Mucosa of rectum (tissue), 2 donors: ENCODE data around the gene PTPN7.
"Not testable (repeated sequence)": the region's sequence is repeated elsewhere in the genome, so short reads cannot be mapped to it uniquely, and the experiment has no call there.

Experiments used
- H3K27ac ChIP-seq, 2 donors: one replicate each; pipeline ENCODE4 v1.7.0; 2013; ENCODE audit warnings: inconsistent platforms in 2 of 2, low read depth in 2 of 2, low read length in 2 of 2
- H3K27me3 ChIP-seq, 2 donors: one replicate each; pipeline ENCODE4 v1.7.0; 2013; ENCODE audit warnings: low read length in 2 of 2; ENCODE audit not compliant: control insufficient read depth in 2 of 2, insufficient read depth in 2 of 2
- H3K36me3 ChIP-seq, 2 donors: one replicate each; pipeline ENCODE4 v1.7.0; 2013; ENCODE audit warnings: low read length in 2 of 2; ENCODE audit not compliant: control insufficient read depth in 2 of 2, insufficient read depth in 2 of 2
- H3K4me1 ChIP-seq, 2 donors: one replicate each; pipeline ENCODE4 v1.7.0; 2013; ENCODE audit warnings: low read length in 2 of 2, mild to moderate bottlenecking in 1 of 2; ENCODE audit not compliant: control insufficient read depth in 2 of 2, insufficient read depth in 2 of 2
- H3K4me3 ChIP-seq, 2 donors: one replicate each; pipeline ENCODE4 v1.7.0; 2013; ENCODE audit warnings: low read length in 2 of 2
- H3K9ac ChIP-seq, 2 donors: one replicate each; pipeline ENCODE4 v1.7.0; 2013; ENCODE audit warnings: low read length in 2 of 2, low read depth in 1 of 2, mild to moderate bottlenecking in 1 of 2
- H3K9me3 ChIP-seq, 2 donors: one replicate each; pipeline ENCODE4 v1.7.0; 2013; ENCODE audit warnings: low read length in 2 of 2; ENCODE audit not compliant: control insufficient read depth in 2 of 2
- donor health status: healthy.
- donor health status: Normal muscosa, but diverticular disease.

Gene PTPN7

GRCh38 chr1:202151045-202151444 is 9.4 kb downstream of the PTPN7 start:
- H3K4me1 ChIP-seq, result peaks cover 0 to 8% of the 10 kb centered on the region in 2 donors
- peaks cover 0 to 9% of the 10 kb centered on the region in 2 donors for H3K36me3 ChIP-seq
- H3K9ac ChIP-seq, result no peak overlapping the region
- no peaks in the 10 kb centered on the region for H3K27me3 ChIP-seq
- H3K27ac ChIP-seq, result no peak overlapping the region
- H3K9me3 ChIP-seq, result no peaks in the 10 kb centered on the region
- no peak overlapping the region for H3K4me3 ChIP-seq

DNA sequence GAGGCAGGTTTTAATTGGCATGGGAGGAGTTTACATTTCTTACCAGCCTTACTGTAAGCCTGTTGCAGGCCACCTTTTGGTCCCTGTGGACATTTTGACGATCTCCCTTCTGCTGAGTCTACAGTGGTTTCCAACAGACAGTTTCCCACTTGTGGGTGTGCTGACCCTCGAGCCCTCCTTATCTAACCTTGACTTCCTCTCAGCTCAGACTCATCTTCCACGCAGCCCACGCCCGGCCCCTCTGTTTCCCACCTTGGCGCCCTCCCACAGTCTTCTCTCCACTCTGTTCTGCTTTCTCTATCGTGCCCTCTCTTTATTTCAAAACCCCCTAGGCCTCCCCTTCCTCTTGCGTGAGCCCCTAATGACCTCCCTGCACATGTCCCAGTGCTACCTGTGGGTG is 9.8 kb downstream of the PTPN7 start:
- Histone ChIP-seq H3K36me3 (peaks cover 0 to 9% of the 10 kb centered on the region in 2 donors), H3K4me1 (peaks cover 0 to 8% of the 10 kb centered on the region in 2 donors), H3K9me3 (no peaks in the 10 kb centered on the region), H3K27ac (no peak overlapping the region), H3K27me3 (no peaks in the 10 kb centered on the region), H3K9ac (no peak overlapping the region), H3K4me3 (no peak overlapping the region)

DNA sequence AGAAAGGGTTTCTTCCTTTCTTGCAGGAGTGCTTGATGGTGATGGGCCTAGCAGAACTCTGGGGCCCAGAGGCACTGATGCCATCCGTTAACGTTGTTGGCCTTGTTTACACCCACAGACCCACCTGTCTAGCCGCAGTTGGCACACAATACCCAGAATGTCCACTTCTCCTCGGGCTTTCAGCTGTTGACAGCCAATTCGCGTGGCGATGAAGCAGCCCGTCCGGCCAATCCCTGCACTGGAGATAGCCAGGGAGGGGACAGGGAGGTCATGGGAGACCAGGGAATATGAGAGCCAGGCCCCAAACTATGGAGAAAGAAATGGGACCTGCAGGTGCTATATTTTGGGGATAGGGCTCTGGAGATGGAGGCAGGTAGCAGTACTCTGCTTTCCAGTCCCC is 10.2 kb downstream of the PTPN7 start:
- Histone ChIP-seq H3K27ac (no peak overlapping the region), H3K36me3 (peaks cover 0 to 9% of the 10 kb centered on the region in 2 donors), H3K9me3 (no peaks in the 10 kb centered on the region), H3K4me1 (peaks cover 0 to 7% of the 10 kb centered on the region in 2 donors), H3K27me3 (no peaks in the 10 kb centered on the region), H3K9ac (no peak overlapping the region), H3K4me3 (no peak overlapping the region)

GRCh38 chr1:202149566-202149965 is 10.8 kb downstream of the PTPN7 start:
- Histone ChIP-seq H3K9ac (no peak overlapping the region), H3K27me3 (no peaks in the 10 kb centered on the region), H3K9me3 (no peaks in the 10 kb centered on the region), H3K36me3 (peaks cover 0 to 9% of the 10 kb centered on the region in 2 donors), H3K27ac (no peak overlapping the region), H3K4me3 (no peak overlapping the region), H3K4me1 (peaks cover 5 to 6% of the 10 kb centered on the region in 2 donors)

DNA sequence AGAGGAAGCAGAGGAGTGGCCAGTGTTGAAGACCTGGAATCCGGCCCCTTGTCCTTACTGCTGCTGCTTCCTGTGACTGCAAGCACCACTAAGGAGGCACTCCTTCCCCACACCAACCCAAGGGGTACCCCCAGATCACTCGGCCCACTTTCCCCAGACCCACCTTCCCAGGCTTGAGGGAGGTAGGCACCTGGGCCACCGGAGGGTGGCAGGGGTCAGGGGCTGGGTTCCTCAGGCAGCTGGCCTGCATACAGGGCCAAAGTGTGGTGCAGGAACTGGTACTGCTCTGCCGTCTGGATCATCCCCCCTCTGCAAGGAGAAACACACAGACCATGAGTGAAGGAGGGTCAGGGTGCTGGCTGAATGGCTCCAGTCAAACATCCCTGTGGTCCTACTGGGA is 12.0 kb downstream of the PTPN7 start:
- Histone ChIP-seq H3K9ac (no peak overlapping the region), H3K36me3 (peaks cover 0 to 9% of the 10 kb centered on the region in 2 donors), H3K9me3 (no peaks in the 10 kb centered on the region), H3K27ac (no peak overlapping the region), H3K27me3 (no peaks in the 10 kb centered on the region), H3K4me1 (peaks cover 5 to 6% of the 10 kb centered on the region in 2 donors), H3K4me3 (no peak overlapping the region)

- Histone ChIP-seq H3K27ac (no peak overlapping the region), H3K27me3 (no peaks in the 10 kb centered on the region), H3K36me3 (peaks cover 0 to 6% of the 10 kb centered on the region in 2 donors)
These were observed 13.4 kb downstream of the PTPN7 start for GRCh38 chr1:202146993-202147392.

DNA sequence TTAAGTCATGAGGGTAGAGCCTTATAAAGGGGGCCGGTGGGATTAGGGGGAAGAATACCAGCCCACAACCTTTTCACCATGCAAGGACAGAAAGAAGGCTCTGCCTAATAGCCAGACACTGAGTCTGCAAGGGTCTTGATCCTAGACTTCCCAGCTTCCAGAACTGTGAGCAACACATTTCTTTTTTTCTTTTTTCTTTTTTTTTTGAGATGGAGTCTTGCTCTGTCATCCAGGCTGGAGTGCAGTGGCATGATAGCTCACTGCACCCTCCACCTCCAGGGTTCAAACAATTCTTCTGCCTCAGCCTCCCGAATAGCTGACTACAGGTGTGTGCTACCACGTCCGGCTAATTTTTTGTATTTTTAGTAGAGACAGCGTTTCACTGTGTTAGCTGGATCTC is 14.1 kb downstream of the PTPN7 start:
- Histone ChIP-seq H3K9ac (no peak overlapping the region), H3K27ac (no peak overlapping the region), H3K9me3 (no peaks in the 10 kb centered on the region)

More at GRCh38 chr1:202146993-202147392, 13.4 kb downstream of the PTPN7 start:
- H3K4me3 ChIP-seq, result no peak overlapping the region
- H3K4me1 ChIP-seq, result peaks cover 12 to 14% of the 10 kb centered on the region in 2 donors
- no peaks in the 10 kb centered on the region for H3K9me3 ChIP-seq
- H3K9ac ChIP-seq, result no peak overlapping the region

DNA sequence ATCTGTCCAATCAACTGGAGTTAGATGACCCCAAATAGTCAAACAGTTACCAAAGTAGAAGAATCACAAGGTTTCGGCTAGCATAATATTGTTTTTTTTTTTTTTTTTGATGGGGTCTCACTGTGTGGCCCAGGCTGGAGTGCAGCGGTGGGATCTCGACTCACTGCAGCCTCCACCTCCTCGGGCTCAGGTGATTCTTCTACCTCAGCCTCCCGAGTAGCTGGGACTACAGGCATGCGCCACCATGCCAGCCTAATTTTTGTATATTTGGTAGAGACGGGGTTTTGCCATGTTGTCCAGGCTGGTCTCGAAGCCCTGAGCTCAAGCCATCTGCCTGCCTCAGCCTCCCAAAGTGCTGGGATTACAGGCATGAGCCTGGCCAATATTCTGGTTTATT is 14.7 kb downstream of the PTPN7 start:
- H3K27me3 ChIP-seq, H3K9ac ChIP-seq, H3K27ac ChIP-seq, H3K4me3 ChIP-seq, H3K9me3 ChIP-seq, H3K36me3 ChIP-seq: not testable (repeated sequence)
- peaks cover 12 to 14% of the 10 kb centered on the region in 2 donors for H3K4me1 ChIP-seq

More for the DNA sequence above, 14.1 kb downstream of the PTPN7 start:
- Histone ChIP-seq H3K4me3 (no peak overlapping the region), H3K36me3 (peaks cover 0 to 6% of the 10 kb centered on the region in 2 donors), H3K27me3 (no peaks in the 10 kb centered on the region), H3K4me1 (peaks cover 12 to 14% of the 10 kb centered on the region in 2 donors)

DNA sequence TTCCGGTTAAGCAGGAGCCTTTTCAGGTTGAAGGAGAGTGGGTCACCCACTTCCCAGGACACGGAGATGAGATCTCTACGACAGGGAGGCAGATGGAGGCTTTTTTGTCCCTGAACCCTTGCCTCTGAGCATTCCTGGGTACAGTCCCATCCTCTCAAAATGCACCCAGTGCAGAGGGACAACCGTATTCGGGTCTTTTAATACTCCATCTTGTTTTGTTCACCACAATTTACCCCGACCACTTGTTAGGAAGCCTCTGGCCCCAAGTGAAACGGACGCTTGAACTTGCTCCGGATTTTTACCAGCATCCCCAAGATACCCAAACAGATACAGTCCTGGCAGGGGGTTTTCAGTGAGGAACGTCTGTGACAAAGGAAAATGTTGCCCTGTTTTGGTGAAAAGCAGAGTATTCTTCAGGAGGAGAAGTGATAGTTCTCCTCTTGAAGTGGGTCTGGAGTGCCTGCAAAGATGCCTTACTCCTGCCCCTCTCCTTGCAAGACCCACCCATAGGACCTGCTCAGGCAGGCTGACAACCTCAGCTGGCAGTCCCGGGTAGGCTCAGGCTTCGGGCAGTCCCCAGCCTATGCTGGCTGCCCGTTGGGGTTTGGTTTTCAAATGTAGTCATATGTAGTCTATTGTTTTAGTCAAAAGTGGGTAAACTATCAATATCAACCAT is 15.2 kb downstream of the PTPN7 start:
- no peaks in the 10 kb centered on the region for H3K9me3 ChIP-seq
- H3K27ac ChIP-seq, result peak overlapping the region in 1 of 2 donors; percentile 75
- H3K27me3 ChIP-seq, result no peaks in the 10 kb centered on the region
- H3K9ac ChIP-seq, result peak overlapping the region; percentile 73 to 77
- peaks cover 12 to 14% of the 10 kb centered on the region in 2 donors for H3K4me1 ChIP-seq
- peak overlapping the region; percentile 65 to 74 for H3K4me3 ChIP-seq
- no peaks in the 10 kb centered on the region for H3K36me3 ChIP-seq

DNA sequence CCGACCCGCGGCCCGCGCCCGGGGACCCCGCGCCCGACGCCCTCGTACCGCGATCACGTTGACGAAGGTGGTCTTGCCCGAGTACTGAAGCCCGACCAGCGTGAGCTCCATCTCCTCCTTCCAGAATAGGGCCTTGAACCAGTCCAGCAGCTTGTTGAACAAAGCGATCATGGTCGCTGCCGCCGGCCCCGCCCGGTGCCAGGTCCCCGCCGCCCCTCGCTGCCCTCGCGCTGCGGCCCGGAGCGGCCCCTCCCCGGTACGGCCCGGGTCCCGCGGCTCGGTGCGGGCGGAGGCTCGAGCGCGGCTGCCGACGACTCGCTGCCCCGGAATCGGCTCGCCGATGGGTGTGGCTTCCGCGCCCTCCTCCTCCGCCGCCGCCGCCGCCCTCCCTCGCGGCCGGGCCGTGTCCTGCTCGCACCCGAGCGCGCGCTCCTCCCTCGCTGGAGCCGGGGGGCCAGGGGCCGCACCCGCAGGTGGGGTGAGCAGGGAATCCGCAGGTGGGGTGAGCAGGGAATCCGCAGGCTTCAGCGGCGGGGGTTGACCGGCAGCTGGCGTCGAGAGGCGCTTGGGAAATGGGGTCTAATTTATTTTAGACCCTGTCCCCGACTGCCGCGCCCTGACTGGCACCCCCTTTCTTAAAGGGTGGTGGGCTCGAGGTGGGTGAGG is 15.9 kb downstream of the PTPN7 start, which contains the start of gene ARL8A:
Gene ARL8A, minus strand, starts transcription at position 336 of the 666 bp plus-strand sequence. Its CDS starts 165 bp downstream, at position 171.
- H3K9me3 ChIP-seq, result no peaks in the 10 kb centered on the region
- H3K27ac ChIP-seq, result peak within 1 kb of the TSS; percentile 53 to 75
- H3K36me3 ChIP-seq, result no peaks in the 10 kb centered on the region
- H3K27me3 ChIP-seq, result no peaks in the 10 kb centered on the region
- H3K9ac ChIP-seq, result peak within 1 kb of the TSS; percentile 73 to 90
- peaks cover 12 to 14% of the 10 kb centered on the region in 2 donors for H3K4me1 ChIP-seq
- H3K4me3 ChIP-seq, result peak within 1 kb of the TSS; percentile 65 to 89
